GM12872 (cell line): ENCODE data around the gene ICAM4.

Experiments
- TF ChIP-seq, protein P1 (sequence below): IDR thresholded peaks from 3 replicates; pipeline ENCODE4 v1.5.1; 2011; ENCODE audit warnings: low read depth, mild to moderate bottlenecking, low read length, moderate library complexity; ENCODE audit not compliant: insufficient read depth

ICAM4 gene

DNA sequence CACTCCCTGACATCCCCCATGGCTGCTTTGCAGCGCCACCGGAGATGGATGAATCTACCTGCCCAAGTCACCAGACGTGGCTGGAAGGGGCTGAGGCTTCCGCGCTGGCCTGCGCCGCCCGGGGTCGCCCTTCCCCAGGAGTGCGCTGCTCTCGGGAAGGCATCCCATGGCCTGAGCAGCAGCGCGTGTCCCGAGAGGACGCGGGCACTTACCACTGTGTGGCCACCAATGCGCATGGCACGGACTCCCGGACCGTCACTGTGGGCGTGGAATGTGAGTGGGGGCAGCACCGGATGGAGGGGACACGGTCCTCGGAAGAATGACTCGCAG lies 7.6 kb downstream of the ICAM4 start:
- TF ChIP-seq, protein P1, sequence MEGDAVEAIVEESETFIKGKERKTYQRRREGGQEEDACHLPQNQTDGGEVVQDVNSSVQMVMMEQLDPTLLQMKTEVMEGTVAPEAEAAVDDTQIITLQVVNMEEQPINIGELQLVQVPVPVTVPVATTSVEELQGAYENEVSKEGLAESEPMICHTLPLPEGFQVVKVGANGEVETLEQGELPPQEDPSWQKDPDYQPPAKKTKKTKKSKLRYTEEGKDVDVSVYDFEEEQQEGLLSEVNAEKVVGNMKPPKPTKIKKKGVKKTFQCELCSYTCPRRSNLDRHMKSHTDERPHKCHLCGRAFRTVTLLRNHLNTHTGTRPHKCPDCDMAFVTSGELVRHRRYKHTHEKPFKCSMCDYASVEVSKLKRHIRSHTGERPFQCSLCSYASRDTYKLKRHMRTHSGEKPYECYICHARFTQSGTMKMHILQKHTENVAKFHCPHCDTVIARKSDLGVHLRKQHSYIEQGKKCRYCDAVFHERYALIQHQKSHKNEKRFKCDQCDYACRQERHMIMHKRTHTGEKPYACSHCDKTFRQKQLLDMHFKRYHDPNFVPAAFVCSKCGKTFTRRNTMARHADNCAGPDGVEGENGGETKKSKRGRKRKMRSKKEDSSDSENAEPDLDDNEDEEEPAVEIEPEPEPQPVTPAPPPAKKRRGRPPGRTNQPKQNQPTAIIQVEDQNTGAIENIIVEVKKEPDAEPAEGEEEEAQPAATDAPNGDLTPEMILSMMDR, result no peak

DNA sequence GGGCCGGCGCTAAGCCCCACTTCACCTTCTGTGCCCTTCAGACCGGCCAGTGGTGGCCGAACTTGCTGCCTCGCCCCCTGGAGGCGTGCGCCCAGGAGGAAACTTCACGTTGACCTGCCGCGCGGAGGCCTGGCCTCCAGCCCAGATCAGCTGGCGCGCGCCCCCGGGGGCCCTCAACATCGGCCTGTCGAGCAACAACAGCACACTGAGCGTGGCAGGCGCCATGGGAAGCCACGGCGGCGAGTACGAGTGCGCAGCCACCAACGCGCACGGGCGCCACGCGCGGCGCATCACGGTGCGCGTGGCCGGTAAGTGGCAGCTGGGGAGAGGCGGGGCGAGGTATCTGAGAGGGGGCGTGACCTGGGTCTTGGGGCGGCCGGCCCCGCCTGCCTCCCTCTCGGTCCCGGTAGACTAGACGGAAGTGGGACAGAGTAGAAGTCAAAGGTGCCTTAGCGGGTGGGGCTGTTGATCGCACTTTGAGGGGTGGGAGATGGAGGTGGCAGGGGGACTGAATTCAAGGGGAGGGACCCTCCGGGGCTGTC lies 8.6 kb downstream of the ICAM4 start:
- TF ChIP-seq, protein P1, result peak; percentile 21; the same call in 2 of the 3 replicates

DNA sequence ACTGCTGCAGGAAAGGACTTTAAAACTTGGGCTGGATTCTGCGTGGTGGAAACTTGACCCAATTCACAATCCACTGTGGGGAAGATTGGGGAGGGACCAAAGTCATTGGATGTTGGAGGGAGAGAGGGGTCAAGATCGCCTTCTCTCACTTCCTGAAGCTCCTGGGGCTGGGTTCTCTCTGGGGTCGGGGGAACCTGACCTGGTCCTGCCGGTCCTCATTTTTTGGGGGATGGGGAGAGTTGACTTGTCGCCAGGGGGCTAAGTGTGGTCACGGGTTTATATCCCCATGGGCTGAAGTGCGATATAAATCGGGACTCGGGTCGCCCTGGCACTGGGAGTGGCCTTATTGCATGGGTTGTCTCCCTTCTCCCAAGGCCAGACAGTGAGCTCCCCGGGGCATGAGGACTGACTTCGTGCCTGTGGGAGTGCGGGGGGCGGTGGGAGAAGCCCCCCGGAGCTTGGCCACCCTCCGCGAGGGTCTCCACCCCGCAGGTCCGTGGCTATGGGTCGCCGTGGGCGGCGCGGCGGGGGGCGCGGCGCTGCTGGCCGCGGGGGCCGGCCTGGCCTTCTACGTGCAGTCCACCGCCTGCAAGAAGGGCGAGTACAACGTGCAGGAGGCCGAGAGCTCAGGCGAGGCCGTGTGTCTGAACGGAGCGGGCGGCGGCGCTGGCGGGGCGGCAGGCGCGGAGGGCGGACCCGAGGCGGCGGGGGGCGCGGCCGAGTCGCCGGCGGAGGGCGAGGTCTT lies 9.3 kb downstream of the ICAM4 start:
- TF ChIP-seq, protein P1, result no peak

DNA sequence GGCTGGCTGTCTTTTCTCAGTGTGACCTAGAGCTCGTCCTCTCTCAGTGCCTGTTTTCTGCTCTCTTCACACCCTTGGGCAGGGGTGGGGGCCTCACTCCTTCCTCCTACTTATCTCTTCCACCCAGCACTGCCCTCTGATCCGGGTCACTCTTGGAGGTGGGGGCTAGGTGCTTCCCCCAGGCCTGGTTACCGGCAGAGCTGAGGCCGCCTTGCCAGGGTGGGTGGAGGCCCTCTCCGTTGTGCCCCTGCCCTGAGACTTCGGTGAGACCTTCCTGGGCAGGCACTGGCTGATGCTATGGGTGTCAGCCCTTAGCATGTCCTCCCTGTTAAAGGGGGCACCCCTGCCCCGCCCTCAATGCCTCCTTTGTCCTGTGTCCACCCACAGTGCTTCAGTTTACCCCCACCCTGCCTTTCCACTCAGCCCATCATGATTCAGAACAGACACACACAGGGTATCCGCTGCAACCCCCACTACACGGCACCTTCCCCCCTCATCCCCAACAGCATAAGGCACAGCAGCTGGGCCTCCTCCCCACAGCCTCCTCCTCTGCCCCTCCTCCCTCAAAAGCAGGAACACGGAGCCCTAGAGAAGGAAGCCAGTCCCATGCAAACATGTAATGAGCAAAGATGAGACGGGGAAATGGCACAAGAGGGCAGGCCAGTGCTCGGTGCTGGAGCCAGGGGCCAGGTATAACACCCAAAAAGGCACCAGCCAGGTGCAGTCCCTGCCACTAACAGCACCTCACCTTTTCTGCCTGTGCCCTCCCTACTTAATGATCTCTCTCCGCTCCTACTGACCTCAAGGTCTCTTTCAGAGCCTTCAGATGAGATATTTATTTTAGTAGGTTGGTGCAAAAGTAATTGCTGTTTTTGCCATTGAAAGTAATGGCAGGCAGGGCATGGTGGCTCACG lies 13.0 kb downstream of the ICAM4 start:
- TF ChIP-seq, protein P1, result no peak

DNA sequence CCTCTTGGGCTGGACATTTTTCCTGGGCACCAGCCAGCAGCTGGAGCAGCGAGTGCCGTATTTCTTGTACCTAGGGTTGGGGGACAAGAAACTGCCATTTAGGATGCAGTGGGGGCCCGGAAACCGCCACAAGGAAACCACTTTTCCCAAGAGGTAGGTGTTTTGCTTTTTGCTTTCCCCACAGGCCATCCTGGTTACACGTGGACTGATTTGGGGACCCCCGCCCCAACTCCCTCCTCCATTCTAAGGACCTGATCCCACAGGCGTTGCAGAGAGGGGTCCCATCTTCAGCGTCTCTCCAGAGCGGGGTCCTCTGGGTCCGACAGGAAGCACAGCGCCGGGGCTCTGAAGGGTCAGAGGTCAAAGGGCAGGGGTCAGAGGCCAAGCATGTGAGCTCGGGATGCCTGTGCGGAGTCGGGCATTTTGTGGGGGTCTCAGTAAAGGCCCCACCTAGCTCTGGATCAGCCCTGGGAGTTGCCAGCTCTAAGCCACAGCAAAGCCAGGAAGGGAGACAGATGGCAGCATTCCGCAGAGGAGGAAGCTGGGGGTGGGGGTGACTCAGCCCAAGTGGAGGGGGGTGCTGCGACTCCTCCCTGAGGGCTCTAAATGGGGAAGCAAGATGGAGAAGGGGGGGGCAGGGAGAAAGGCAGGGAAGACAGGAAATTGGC lies 18.5 kb downstream of the ICAM4 start:
- TF ChIP-seq, protein P1, result no peak

DNA sequence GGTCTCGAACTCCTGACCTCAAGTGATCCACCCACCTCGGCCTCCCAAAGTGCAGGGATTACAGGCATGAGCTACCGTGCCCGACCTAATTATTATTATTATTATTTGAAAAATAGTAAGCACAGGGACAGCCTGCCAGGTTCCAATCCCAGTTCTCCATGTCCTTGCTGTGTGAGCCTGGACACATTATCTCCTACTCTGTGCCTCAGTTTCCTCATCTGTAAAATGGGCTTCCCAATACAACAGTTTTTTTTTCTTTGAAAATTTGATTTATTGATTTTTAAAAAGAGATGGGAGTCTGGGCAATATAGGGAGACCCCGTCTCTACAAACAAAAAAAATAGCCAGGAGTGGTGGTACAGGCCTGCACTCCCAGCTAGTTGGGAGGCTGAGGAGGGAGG lies 19.6 kb downstream of the ICAM4 start:
- TF ChIP-seq, protein P1, result no peak

DNA sequence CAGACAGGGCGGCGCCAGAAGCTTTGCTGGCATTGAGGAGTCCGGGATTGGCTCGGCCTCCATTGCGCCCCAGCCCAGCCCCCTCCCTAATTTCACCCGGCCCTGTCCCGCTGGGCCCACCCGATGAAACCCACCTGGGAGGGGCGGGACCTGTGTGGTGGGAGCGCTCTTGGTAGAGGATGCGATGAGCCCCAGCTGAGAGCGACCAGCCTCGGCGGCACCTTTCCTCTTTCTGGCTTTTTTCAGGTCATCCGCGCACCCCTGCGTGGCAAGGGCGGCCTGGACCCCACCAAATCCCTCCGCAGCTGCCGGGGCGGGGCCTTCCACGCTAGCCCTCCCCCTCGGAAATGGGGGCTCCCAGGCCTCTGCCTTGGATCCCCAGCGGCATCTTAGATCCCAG lies 22.7 kb downstream of the ICAM4 start, which contains the start of gene ZGLP1:
Gene ZGLP1 (minus strand): TSS at position 393 of the 400 bp plus-strand sequence.
- TF ChIP-seq, protein P1, result no peak
